Endometrium (tissue), 2 donors: ENCODE data around the gene INTS6.
"Not testable (repeated sequence)": the region's sequence is repeated elsewhere in the genome, so short reads cannot be mapped to it uniquely, and the experiment has no call there.

Experiments
- FAIRE-seq: peaks from 2 replicates; lab custom pipeline; 2012; peaks lifted over from hg19 to GRCh38; lab: Jason Lieb, UNC
- donor health status: control.
- donor health status: control.

INTS6 gene

GRCh38 chr13:51415339-51415738, 37.5 kb downstream of the INTS6 start:
- not testable (repeated sequence) for FAIRE-seq

- no peak for FAIRE-seq
Observed at GRCh38 chr13:51412431-51412830, 40.4 kb downstream of the INTS6 start.

DNA sequence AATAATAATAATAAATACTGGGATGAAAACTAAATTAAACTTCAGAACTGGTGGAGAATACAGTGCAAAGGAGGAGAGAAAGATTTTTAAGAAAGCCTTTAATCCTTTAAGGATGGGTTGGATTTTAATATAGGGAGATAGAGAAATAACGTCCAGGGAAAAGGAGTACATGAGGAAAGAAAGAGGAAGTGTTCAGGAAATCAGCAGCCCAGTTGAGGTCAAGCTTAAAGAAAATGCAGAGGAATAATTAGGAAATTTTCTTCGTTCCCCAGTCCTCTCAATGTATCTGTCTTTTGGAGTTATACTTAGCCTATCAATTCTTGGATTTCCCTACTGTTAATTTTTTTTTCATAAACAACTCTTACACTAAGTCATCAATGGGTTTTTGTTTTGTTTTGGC, 47.7 kb downstream of the INTS6 start:
- FAIRE-seq: no peak

- FAIRE-seq: no peak
Observed at GRCh38 chr13:51397262-51397941, 55.4 kb downstream of the INTS6 start.

DNA sequence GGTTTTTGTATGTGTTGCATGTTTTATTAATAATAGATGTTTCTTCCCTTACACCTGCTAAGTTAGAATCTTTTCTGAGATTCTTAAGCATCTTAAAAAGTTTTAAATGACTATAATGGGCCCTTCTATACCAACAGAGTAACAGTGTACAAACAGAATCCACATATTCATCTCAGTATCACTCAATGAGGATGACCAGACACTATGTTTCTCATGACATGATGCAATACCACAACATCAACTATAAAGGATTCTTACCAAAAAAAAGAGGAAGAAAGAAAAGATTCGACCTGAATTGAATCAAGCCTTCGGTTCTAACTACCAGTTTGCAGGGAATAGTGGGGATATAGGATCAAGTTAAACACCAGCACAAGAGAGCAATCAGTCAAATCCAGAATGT, 56.5 kb downstream of the INTS6 start:
- no peak for FAIRE-seq

DNA sequence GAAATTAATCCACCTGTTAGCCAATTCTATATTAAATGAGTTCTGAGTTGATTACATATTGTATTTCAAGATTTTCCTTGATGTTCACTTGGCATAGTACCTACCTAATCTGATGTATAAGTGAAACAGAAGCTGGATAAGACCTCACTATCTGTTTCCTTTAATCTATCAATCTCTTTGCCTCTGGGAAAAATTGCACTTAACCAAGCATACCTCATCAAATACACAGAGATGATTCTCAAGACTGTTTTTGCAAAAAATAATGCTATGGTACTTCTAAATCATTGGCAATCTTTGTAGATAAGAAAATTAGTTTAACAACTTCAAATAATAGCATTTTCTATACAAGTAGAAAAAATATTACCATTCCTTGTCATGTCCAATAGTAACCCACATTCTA, 58.1 kb downstream of the INTS6 start:
- no peak for FAIRE-seq

DNA sequence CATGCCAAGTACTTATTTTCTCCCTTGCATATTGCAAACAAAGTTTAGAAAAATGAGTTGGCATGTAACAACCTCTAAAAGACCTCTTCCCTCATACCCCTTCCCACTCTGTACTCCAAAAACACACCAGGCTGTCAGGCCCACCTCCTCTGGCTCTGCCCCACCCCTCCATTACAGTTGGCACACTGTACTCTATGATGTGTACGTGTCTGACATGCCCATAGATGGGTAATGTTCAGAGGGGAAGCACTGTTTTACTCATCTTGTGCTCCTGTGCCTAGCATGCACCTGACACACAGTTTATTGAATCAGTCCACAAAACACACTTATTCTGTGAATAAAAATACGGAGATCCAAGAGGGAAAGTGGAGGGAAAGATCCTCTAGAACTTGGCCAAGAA, 67.7 kb downstream of the INTS6 start:
- FAIRE-seq: no peak

GRCh38 chr13:51380269-51380668, 72.6 kb downstream of the INTS6 start:
- FAIRE-seq: no peak

DNA sequence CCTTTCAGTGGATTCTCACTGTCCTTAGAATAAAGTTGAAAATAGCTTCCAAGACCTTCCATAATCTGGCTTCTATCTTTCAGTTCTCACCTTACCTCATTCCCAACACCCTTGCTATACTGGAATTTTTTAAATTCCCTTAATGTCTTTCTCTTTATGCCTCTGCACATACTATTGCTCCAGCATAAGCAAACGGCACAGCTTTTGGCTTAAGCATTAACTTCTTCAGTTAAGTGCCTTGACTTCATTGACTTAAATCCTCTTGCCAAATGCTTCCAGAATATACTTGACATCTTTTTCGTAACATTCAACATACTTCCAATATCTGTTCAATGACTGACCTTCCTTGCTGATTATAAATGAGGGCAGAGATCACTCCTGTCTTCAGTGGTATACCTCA, 79.4 kb downstream of the INTS6 start:
- FAIRE-seq: no peak

DNA sequence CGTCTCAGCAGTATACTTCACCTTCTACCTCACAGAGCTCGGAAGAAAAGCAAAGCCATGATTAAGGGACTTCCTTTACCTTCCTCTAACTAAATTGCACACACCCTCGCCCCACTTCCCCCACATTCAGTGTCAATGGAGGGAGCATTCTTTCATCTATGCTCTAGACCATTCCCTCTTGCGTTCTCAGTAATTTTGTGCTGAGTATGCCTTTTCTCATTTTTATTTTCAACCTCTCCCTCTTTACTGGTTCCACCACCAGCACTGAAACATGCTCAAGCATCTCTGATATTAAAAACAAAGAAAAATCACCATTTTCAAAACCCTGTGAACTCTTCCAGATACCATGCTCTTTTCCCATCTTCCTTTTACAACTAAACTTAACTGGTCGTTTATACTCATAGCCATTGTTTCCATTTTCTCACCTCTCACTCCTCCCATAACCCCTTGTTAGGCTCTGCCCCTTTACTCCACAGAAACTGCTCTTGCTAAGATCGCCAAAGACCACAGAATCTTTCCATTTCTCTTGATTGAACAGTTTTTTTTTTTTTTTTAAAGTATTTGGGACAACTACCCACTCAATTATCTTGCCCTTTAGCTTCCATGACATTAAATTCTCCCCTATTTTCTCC, 81.0 kb downstream of the INTS6 start:
- FAIRE-seq: no peak

GRCh38 chr13:51370811-51371210, 82.0 kb downstream of the INTS6 start:
- FAIRE-seq: no peak

- FAIRE-seq: no peak
Observed at GRCh38 chr13:51370116-51370515, 82.7 kb downstream of the INTS6 start.

DNA sequence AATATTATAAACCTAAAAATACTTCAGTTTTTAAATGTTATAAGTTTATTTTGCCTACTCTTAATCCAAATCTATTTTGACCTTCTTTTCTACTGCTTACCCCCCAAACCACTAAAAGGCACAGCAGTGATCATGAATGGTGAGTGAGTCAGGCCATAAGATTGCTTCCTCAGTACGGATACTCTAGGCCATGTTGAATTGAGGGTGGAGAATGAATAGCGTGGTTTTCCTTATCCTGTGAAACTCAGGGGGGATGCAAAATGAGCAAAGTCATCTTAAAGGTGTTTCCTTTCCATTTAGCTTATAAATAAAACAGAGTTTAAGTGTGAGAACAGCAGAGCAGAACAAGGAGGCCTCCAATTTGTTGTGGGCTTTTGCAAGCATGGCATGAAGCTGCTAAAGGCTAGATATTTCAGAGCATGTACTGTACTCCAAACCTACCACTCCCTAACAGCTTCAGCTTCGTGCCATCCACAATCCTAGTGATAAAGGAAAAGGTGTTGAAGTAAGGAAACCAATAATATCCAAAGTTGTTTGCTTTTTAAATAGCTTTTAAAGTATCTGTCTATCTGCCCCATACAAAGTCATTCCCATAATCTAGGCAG, 88.3 kb downstream of the INTS6 start:
- FAIRE-seq: no peak

DNA sequence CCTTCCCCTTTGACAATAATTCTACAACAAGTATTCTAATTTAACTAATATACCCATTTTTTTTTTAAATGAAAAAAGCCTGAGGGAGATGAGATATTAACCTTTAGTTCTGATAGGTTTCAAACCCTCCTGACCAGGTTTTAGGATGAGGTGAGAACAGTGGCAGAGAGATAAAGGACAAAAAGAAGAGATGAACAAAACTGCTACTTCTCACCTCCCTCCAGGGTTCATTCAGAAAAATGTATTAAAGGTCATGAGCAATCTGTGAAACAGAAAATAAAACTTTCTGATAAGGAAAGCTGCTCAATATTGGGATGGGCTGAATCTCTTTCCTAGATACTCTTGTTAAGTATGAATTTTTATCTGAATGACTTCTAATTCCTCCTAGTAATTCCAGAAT, 89.2 kb downstream of the INTS6 start:
- no peak for FAIRE-seq

DNA sequence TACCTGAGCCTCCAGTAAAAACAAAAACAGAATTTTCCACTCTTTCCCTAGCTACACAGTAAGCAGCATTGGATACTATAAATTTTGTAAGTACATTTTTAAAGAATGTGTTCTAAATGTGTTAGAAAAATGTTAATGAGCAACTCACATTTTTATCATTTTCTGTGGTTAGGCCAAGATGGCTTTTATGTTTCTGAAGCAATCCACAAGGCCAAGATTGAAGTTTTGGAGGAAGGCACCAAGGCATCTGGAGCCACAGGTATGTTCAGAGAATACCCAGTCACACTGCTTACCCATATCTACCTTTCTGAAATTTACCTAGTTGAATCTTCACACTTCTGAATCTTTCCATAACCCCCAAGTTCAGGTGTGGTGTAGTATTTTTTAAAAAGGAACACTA, 91.7 kb downstream of the INTS6 start:
- no peak for FAIRE-seq

DNA sequence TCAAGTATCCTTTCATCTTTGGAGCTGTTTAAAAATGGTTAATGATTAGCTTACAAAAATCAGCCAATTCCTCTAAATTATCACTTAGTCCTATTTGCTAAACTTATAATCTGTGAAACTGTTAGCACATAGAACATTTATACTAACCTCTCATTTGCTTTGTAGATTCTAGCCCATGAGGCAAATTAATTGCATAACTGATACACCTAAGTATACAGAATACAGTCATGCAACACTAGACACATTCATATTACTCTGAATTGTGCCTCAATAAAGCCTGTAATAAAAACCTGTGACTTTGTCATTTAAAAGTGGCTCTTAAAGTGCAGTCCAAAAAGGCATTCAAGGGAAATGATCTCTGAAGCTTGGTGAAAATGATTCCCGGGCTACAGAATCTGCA, 92.3 kb downstream of the INTS6 start:
- FAIRE-seq: no peak

GRCh38 chr13:51359352-51359751, 93.5 kb downstream of the INTS6 start:
- no peak for FAIRE-seq

- no peak for FAIRE-seq
Observed at GRCh38 chr13:51357928-51358595, 94.8 kb downstream of the INTS6 start.

GRCh38 chr13:51355217-51355616, 97.6 kb downstream of the INTS6 start:
- no peak for FAIRE-seq

DNA sequence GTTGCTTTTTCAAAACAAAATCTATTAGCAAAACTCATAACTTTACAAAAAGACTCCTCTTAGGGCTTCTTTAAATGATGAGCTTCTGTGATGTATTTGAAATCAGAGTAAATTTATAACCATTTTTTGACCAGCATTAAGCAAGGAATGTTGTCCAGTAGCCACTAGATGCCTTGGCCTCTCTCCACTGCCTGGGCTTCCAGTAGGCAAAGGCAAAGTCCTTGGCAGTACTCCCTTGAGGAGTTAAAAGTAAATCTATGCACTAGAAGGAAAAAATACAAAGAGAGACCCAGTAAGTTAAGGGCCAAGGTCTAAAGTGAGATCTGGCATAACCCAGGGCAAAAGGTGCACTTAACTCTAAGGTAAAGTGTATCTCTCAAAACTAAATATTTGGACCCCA, 103.8 kb downstream of the INTS6 start:
- no peak for FAIRE-seq

- FAIRE-seq: no peak
Observed at GRCh38 chr13:51348069-51348967, 104.5 kb downstream of the INTS6 start.

GRCh38 chr13:51347099-51347498, 105.7 kb downstream of the INTS6 start:
- no peak for FAIRE-seq
